Mesodermal cell (in vitro differentiated cells): ENCODE results near the gene TNFAIP3.
"Not testable (repeated sequence)": the region's sequence is repeated elsewhere in the genome, so short reads cannot be mapped to it uniquely, and the experiment has no call there.

Experiments used
- H3K27ac ChIP-seq: 2 replicates; pipeline ENCODE4 v1.7.0; 2013; ENCODE audit warnings: mild to moderate bottlenecking, low read depth, low read length, moderate library complexity; ENCODE audit not compliant: severe bottlenecking
- H3K36me3 ChIP-seq: 2 replicates; pipeline ENCODE4 v1.7.1; 2013; ENCODE audit warnings: mild to moderate bottlenecking, low read length, moderate library complexity; ENCODE audit not compliant: control insufficient read depth, insufficient read depth
- H3K4me1 ChIP-seq: one replicate; pipeline ENCODE4 v1.7.1; 2013; ENCODE audit warnings: mild to moderate bottlenecking, low read length; ENCODE audit not compliant: insufficient read depth, control insufficient read depth, poor library complexity, severe bottlenecking
- H3K4me3 ChIP-seq: 2 replicates; pipeline ENCODE4 v1.7.0; 2013; ENCODE audit warnings: low read length, control low read depth, mild to moderate bottlenecking; ENCODE audit not compliant: insufficient read depth, poor library complexity, severe bottlenecking; ENCODE audit errors: extremely low read depth
- H3K9me3 ChIP-seq: 2 replicates; pipeline ENCODE4 v1.7.1; 2013; ENCODE audit warnings: mild to moderate bottlenecking, low read length, moderate library complexity; ENCODE audit not compliant: control insufficient read depth
- WGBS, 2 experiments: methylation state at CpG; one replicate each; pipeline ENCODE4 v1.1.5; 2013; ENCODE audit warnings: missing lambda C conversion rate in 2 of 2; ENCODE audit not compliant: insufficient coverage in 2 of 2; 5-methylcytosine and 5-hydroxymethylcytosine counted together

Gene TNFAIP3

DNA sequence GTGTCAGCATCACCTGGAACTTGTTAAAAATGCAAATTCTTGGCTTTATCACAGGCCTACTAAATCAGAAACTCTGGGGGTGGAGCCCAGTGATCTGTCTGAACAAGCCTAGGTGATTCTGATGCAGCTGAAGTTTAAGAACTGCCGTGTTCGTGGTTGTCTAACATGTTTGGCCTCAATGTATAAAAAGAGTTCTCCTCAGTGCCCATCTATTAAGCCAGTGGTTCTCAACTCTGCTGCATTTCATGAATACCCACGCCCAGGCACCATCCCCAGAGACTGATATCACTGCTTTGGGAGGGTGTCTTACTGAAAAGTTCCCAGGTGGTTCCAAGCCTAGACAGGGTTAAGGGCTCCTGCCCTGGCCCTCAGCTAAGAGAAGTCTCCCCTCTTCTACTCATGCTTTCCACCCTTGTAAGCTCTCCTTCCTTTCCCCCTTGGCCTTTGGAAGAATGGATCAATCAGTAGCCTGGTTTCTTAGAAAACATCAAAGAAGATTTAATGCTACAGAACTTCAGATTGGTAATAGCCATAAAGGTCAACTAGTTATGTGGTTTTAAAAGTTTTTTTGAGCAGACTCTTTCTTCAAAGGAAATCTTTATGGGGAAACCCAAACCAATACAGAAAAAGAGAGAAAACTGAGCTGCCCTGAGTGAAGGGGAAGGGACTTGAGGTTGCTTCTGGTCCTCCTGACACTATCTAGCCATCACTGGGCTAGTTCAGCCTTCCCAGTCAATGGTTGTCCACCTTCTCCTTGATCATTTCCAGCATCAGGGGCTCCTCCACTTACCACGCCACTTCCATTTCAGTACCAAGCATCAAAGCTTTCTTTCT lies 38.9 kb upstream of the TNFAIP3 start:
- Histone ChIP-seq H3K4me3 (no peak overlapping the region), H3K36me3 (no peaks in the 10 kb centered on the region), H3K9me3 (peaks cover 3% of the 10 kb centered on the region), H3K4me1 (peaks cover 6% of the 10 kb centered on the region), H3K27ac (no peak overlapping the region)
- 100% methylated on average over 1 to 2 of the region's 4 CpGs for WGBS, 2 experiments

GRCh38 chr6:137829641-137830083 lies 37.4 kb upstream of the TNFAIP3 start:
- H3K9me3 ChIP-seq: peaks cover 12% of the 10 kb centered on the region
- no peak overlapping the region for H3K4me3 ChIP-seq
- H3K4me1 ChIP-seq: peaks cover 6% of the 10 kb centered on the region
- no peaks in the 10 kb centered on the region for H3K36me3 ChIP-seq
- no peak overlapping the region for H3K27ac ChIP-seq
- WGBS, 2 experiments: 75% methylated on average over 2 of the region's 4 CpGs; no CpG with 5 or more reads in 1 of the 2 experiments

DNA sequence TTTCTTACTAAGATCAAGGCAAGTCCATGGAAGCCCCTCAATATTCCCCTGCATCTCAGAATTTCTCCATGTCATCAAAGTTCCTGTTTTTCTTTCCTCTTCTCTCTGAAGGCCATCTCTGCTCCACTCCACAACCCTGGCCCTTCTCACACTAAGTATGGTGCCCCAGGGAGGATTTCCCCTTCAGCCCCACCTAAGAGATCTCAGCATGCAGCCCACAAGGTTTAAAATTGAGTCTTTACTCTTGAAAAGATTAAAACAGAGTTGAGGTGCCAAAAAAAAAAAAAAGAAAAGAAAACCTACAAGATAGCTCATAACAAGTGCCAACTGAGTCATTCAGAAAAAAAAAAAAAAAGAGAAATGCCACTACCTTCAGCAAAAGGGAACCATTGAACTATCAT lies 36.5 kb upstream of the TNFAIP3 start:
- Histone ChIP-seq H3K4me1 (peaks cover 6% of the 10 kb centered on the region), H3K36me3 (no peaks in the 10 kb centered on the region), H3K27ac (no peak overlapping the region), H3K4me3 (no peak overlapping the region), H3K9me3 (peaks cover 12% of the 10 kb centered on the region)

DNA sequence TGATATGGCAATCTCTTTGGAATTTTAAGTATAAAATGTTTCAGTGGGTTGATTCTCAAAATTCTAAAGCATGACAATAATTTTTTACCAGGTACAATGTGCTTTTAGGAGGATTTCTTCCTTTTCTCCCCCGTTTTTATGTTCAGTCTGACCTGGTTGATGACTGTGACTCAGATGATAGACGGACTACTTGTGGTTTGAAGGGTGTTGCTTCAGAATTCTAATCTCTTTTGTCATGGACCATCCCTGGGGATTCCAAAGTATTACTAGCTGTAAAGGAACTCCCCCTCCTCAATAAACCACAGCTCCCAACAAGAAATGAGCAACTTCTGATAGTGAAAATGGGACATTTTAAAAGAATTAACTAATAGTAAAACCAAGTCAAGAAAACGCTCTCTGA lies 34.9 kb upstream of the TNFAIP3 start:
- H3K4me3 ChIP-seq: no peak overlapping the region
- peaks cover 6% of the 10 kb centered on the region for H3K4me1 ChIP-seq
- H3K36me3 ChIP-seq: no peaks in the 10 kb centered on the region
- no CpG with 5 or more reads among the region's 3 CpGs for WGBS, 2 experiments
- peaks cover 12% of the 10 kb centered on the region for H3K9me3 ChIP-seq
- H3K27ac ChIP-seq: no peak overlapping the region

- H3K4me3 ChIP-seq: no peak overlapping the region
- H3K9me3 ChIP-seq: peaks cover 12% of the 10 kb centered on the region
- peaks cover 4% of the 10 kb centered on the region for H3K4me1 ChIP-seq
- no peak overlapping the region for H3K27ac ChIP-seq
- H3K36me3 ChIP-seq: no peaks in the 10 kb centered on the region
- 90 to 100% methylated on average over 1 to 2 of the region's 3 CpGs for WGBS, 2 experiments
Observed at GRCh38 chr6:137834508-137834907, 32.6 kb upstream of the TNFAIP3 start.

DNA sequence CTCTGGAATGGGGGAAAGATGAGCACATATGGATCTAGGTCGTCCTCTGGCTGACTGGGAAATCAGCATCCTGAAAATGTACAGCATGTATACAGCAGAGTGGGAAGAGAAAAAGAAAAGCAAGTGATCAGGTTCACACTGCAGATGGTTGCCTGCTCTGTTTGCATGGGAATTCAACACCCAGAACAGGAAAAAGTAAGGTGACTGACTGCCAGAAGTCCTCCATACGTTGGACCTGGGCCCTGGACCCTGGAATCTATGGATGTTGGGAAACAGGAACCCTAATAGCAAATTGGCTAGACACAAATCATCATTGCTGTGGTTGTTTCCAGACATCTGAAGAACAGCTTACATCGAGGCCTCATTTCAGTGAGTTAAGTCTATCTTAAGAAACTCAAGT lies 30.3 kb upstream of the TNFAIP3 start:
- WGBS, 2 experiments: 75 to 86% methylated on average over 1 to 2 of the region's 3 CpGs
- Histone ChIP-seq H3K4me3 (no peak overlapping the region), H3K36me3 (no peaks in the 10 kb centered on the region), H3K9me3 (peaks cover 22% of the 10 kb centered on the region), H3K4me1 (no peaks in the 10 kb centered on the region), H3K27ac (no peak overlapping the region)

DNA sequence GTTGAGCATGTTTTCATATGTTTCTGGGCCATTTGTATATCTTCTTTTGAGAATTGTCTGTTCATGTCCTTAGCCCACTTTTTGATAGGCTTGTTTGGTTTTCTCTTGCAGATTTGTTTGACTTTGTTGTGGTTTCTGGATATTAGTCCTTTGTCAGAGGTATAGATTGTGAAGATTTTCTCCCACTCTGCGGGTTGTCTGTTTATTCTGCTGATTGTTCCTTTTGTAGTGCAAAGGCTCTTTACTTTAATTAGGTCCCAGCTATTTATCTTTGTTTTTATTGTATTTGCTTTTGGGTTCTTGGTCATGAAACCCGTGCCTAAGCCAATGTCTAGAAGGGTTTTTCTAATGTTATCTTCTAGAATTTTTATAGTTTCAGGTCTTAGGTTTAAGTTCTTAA lies 29.0 kb upstream of the TNFAIP3 start:
- H3K9me3 ChIP-seq: peaks cover 19% of the 10 kb centered on the region
- H3K27ac ChIP-seq, H3K4me3 ChIP-seq, H3K4me1 ChIP-seq, H3K36me3 ChIP-seq: not testable (repeated sequence)
- 100% methylated on average over 1 of the region's 2 CpGs; no CpG with 5 or more reads in 1 of the 2 experiments for WGBS, 2 experiments

- H3K4me1 ChIP-seq, H3K27ac ChIP-seq, H3K36me3 ChIP-seq, H3K4me3 ChIP-seq: not testable (repeated sequence)
- peaks cover 16% of the 10 kb centered on the region for H3K9me3 ChIP-seq
- WGBS, 2 experiments: 86 to 89% methylated on average over 2 to 3 of the region's 5 CpGs
Observed at GRCh38 chr6:137838597-137838996, 28.5 kb upstream of the TNFAIP3 start.

GRCh38 chr6:137839076-137839475 lies 28.0 kb upstream of the TNFAIP3 start:
- H3K27ac ChIP-seq: no peak overlapping the region
- WGBS, 2 experiments: no CpG with 5 or more reads among the region's 2 CpGs
- no peak overlapping the region for H3K4me3 ChIP-seq
- no peaks in the 10 kb centered on the region for H3K36me3 ChIP-seq
- no peaks in the 10 kb centered on the region for H3K4me1 ChIP-seq
- H3K9me3 ChIP-seq: peaks cover 14% of the 10 kb centered on the region

- WGBS, 2 experiments: 100% methylated on average over 1 of the region's 1 CpG; no CpG with 5 or more reads in 1 of the 2 experiments
- no peak overlapping the region for H3K27ac ChIP-seq
- no peak overlapping the region for H3K4me3 ChIP-seq
- H3K4me1 ChIP-seq: no peaks in the 10 kb centered on the region
- peaks cover 10% of the 10 kb centered on the region for H3K9me3 ChIP-seq
- no peaks in the 10 kb centered on the region for H3K36me3 ChIP-seq
Observed at GRCh38 chr6:137840252-137840651, 26.8 kb upstream of the TNFAIP3 start.

DNA sequence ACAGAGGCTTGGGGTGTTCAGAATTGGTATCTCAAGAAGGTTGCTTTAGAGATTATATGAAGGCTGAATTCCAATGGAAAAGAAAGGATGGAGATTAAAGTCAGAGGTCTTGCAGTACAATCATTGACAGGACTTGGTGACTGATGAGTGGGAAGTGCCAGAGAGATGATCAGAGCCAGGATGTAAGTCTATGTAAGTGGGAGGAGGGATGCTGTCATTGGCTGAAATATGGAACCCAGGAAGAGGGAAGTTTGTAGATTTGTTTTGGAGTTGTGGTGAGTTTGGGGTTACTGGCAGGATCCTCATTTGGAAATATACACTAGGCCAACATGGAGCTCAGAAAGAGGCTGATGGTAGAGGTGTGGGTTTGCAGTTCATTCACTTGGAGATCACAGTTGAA lies 23.8 kb upstream of the TNFAIP3 start:
- Histone ChIP-seq H3K4me1 (no peaks in the 10 kb centered on the region), H3K27ac (no peak overlapping the region), H3K36me3 (no peaks in the 10 kb centered on the region), H3K9me3 (peaks cover 10% of the 10 kb centered on the region), H3K4me3 (no peak overlapping the region)
